ENCODE results near the gene GDPD4.

GRCh38 chr11:77191429-77191822 is 110.1 kb downstream of the GDPD4 start:
- no peak for TF ChIP-seq YY1 (IDR thresholded peaks at IDR 0.05; ENCODE audit: extremely low read depth, insufficient replicate concordance, low read depth, low read length)
- TF ChIP-seq, protein P1, sequence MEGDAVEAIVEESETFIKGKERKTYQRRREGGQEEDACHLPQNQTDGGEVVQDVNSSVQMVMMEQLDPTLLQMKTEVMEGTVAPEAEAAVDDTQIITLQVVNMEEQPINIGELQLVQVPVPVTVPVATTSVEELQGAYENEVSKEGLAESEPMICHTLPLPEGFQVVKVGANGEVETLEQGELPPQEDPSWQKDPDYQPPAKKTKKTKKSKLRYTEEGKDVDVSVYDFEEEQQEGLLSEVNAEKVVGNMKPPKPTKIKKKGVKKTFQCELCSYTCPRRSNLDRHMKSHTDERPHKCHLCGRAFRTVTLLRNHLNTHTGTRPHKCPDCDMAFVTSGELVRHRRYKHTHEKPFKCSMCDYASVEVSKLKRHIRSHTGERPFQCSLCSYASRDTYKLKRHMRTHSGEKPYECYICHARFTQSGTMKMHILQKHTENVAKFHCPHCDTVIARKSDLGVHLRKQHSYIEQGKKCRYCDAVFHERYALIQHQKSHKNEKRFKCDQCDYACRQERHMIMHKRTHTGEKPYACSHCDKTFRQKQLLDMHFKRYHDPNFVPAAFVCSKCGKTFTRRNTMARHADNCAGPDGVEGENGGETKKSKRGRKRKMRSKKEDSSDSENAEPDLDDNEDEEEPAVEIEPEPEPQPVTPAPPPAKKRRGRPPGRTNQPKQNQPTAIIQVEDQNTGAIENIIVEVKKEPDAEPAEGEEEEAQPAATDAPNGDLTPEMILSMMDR (IDR thresholded peaks at IDR 0.05 in 2 of 3, conservative IDR thresholded peaks at IDR 0.05 in 1 of 3; ENCODE audit: borderline replicate concordance in 1 of 3, insufficient read depth in 1 of 3, low read depth in 2 of 3, low read length in 2 of 3): no peak
- TF ChIP-seq REST (IDR thresholded peaks at IDR 0.05; ENCODE audit: low read depth): no peak
- no peak for TF ChIP-seq EZH2 (IDR thresholded peaks at IDR 0.05)
- peak; percentile 17 for TF ChIP-seq POLR2A (IDR thresholded peaks at IDR 0.05; ENCODE audit: borderline replicate concordance, extremely low read depth, insufficient read depth, insufficient read length)
- TF ChIP-seq CEBPB (IDR thresholded peaks at IDR 0.05; ENCODE audit: low read depth): no peak
- TF ChIP-seq SP1 (IDR thresholded peaks at IDR 0.05; ENCODE audit: low read depth): no peak
- no peak for TF ChIP-seq ZNF274 (IDR thresholded peaks at IDR 0.05; ENCODE audit: low read depth, low read length)
- TF ChIP-seq, protein P2, sequence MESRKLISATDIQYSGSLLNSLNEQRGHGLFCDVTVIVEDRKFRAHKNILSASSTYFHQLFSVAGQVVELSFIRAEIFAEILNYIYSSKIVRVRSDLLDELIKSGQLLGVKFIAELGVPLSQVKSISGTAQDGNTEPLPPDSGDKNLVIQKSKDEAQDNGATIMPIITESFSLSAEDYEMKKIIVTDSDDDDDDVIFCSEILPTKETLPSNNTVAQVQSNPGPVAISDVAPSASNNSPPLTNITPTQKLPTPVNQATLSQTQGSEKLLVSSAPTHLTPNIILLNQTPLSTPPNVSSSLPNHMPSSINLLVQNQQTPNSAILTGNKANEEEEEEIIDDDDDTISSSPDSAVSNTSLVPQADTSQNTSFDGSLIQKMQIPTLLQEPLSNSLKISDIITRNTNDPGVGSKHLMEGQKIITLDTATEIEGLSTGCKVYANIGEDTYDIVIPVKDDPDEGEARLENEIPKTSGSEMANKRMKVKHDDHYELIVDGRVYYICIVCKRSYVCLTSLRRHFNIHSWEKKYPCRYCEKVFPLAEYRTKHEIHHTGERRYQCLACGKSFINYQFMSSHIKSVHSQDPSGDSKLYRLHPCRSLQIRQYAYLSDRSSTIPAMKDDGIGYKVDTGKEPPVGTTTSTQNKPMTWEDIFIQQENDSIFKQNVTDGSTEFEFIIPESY (IDR thresholded peaks at IDR 0.05; ENCODE audit: extremely low read depth, insufficient replicate concordance, low read length): no peak
- TF ChIP-seq ATF3 (IDR thresholded peaks at IDR 0.05): no peak
- no peak for TF ChIP-seq JUND (IDR thresholded peaks at IDR 0.05)
- TF ChIP-seq, protein P3, sequence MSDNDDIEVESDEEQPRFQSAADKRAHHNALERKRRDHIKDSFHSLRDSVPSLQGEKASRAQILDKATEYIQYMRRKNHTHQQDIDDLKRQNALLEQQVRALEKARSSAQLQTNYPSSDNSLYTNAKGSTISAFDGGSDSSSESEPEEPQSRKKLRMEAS (IDR thresholded peaks at IDR 0.05): no peak
- TF ChIP-seq SRF (IDR thresholded peaks at IDR 0.05; ENCODE audit: low read depth): no peak
